Frontal cortex (tissue), 4 donors: ENCODE measurements around the gene NUDCD2. TPM values are rescaled to one million over a fixed set of nuclear protein-coding genes. Genes with fewer than 3 reads are reported as not detected.
"Not testable (repeated sequence)": the region's sequence is repeated elsewhere in the genome, so short reads cannot be mapped to it uniquely, and the experiment has no call there.

ENCODE experiments used
- DNase-seq, 2 donors: peaks; one replicate each; pipeline ENCODE4 v3.0.0; 2012; ENCODE audit warnings: low spot score in 2 of 2
- FAIRE-seq: peaks from 2 replicates; lab custom pipeline; 2012; peaks lifted over from hg19 to GRCh38; lab: Jason Lieb, UNC
- small RNA-seq: library from RNA; depleted of rRNA; stranded (forward); fragments of <200 nt; gene quantifications from one replicate; pipeline ENCODE3, GENCODE V24; 2014
- total RNA-seq: library from RNA; depleted of rRNA; stranded (reverse); fragments of >200 nt; gene quantifications from one replicate; pipeline ENCODE4 v1.2.3, GENCODE V29; 2014
- donor health status: control.
- donor health status: control.
- donor health status: control.

The NUDCD2 gene
- total RNA-seq, 1 donor from 2014 or later = 17.5 TPM

DNA sequence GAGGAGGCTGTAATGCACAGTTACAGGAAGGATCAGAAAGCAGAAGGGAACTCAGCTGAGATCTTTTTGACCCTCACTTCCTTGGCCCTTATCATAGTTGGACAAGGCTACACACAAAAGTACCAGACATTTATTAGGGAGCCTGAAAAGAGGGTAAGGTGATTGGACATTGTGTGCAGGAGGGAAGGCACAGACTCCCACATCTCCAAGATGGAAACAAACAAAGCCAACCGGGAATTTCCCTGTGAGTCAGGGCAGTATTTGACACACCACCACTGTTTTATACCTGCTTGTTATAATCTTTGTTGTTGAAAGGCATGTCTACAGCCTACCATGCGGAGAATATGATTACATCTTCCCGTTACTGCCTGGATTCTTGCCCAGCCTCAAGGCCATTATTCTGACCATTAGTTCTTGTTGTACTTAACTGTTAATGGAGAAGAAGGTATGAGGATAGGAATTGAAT, 25.5 kb downstream of the NUDCD2 start:
- FAIRE-seq (no peak), DNase-seq (no peak)

DNA sequence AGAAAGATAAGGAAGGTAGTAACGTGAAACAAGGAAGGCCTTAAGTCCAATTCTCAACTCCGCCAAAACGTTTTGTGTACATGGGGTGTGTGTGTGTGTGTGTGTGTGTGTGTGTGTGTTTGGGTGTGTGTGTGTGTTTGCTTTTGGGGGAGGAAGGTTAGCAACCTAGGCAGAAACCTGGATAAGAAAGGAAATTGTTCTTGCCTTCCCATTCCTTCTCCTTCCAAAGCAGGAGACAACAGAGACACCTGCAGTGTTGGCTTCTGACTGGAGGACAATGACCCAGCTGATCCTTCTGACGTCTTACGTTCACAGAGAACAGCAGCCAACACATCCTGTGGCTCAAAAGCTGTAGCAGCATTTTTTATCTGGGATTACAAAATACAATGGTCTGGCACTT, 26.6 kb downstream of the NUDCD2 start:
- DNase-seq (no peak), FAIRE-seq (no peak)

DNA sequence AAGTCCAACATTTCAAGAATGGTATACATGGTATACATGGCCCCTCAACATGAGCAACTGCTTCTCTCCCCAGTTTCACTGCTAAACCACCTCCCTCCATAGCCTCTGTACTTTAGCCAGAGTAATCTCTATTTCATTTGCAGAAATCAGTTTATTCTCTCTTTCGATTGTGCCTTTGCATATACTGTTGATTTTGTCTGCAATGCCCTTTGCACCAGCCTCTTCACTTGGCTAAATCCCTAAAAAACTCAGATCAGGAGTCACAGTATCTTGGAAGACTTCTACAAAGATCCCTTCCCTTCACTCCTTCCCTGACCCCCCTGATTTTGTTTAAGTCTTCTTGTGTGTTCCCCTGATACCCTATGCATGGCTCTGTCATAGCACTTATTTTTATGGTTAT, 27.4 kb downstream of the NUDCD2 start:
- FAIRE-seq = no peak
- no peak for DNase-seq

DNA sequence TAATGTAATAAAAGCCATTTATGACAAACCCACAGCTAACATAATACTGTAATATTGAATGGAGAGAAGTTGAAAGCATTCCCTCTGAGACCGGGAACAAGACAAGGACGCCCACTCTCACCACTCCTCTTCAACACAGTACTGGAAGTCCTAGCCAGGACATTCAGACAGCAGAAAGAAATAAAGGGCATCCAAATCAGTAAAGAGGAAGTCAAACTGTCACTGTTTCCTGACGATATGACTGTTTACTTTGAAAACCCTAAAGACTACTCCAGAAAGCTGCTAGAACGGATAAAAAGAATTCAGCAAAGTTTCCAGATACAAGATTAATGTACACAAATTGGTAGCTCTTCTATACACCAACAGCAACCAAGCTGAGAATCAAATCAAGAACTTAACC, 33.8 kb downstream of the NUDCD2 start:
- not testable (repeated sequence) for DNase-seq, FAIRE-seq

DNA sequence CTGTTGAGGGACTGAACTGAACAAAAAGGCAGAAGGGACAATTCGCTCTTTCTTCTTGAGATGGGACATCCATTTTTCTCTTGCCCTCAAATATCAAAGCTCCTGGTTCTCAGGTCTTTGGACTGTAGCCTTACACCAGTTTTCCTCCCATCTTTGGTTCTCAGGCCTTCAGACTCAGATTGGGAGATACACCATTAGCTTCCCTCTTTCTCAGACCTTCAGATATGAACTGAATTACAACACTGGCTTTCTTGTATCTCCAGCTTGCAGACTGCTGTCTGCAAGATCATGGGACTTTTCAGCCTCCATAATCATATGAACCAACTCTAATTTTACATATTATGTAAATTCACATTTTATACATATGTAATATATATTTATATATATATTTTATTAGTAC, 35.1 kb downstream of the NUDCD2 start:
- DNase-seq (no peak), FAIRE-seq (no peak)

DNA sequence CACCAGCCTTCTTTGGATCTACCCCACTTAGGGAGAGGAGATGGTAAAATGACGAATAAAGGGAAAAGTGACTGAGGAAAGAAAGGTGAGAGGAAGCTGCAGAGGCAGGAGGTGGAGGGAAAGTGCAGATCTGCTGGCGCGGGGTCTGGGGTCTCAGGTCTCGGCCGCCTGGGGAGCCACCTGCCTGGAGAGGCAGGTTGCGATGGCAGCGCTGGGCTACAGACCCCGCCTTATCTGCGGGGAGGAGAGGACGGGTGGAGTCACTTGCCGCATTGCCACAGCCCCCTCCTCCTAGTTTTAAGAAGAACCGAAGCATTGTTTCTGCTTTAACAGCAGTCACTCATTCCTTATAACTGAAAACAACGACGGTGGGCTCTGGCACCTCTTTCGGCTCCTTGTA, 44.2 kb downstream of the NUDCD2 start:
- not testable (repeated sequence) for DNase-seq, FAIRE-seq

DNA sequence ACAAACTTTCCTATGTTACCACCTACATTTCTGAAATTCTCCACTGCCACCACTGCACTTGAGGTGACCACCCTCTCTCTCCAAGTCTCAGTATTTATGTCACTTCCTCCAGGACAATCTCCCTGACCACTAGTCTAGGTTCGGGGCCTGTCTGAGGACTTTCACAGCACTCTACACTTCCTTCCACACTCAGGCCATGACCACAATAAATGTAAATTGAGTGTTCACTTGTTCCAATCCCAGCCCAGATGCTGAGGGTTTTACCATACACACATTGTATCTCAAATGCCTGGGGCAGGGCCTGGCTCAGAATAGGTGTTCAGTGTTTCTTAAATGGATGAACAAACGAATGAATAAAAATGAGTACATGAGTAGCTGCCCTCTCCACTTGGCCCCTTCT, 49.4 kb downstream of the NUDCD2 start:
- FAIRE-seq (no peak), DNase-seq (no peak)

DNA sequence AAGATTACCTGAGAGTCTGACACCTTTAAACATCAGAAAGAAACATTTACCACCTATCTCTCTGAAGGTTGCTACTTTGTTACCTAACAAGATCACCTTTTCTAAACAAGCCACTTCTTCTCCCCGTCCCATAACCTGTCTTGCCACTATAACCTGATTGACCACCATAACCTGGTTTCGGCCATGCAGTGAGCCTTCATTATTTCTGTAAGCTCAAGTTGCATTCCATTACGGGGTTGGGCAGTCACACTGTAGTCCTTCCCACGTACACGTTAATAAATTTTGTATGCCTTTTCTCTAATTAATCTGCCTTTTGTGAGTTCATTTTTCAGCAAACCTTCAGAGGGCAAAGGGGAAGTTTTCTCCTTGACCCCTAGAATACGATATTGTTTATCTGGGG, 50.5 kb downstream of the NUDCD2 start:
- DNase-seq = no peak
- FAIRE-seq = no peak

DNA sequence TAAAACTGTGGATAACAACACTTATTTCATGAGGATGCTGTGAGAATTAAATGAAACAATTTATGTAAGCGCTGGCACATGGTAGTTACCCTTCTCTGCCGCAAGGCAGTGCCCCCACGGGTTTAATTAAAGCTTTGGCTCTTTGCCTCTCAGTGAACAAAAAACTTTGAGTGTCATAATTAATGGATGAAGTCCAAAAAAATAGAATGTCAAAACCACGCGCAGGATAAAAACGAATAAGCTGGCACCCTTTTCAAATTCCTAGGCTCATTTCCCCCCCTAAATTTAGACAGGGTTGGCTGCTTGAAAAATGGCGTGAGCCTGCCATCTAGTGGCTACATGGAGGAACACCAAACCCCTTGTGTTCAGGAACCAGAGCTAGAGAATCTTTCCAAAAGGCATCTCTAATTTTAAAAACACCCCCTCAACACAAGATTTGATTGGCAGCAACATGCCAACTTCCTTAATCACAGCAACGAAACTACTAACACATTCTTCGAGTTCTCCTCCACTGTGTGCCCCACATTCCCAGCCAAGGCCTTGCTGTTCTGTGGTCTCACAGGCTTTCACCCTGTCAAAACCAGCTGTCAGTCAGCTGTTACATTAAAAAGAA, 51.5 kb downstream of the NUDCD2 start:
- DNase-seq (peak; percentile 26 to 37), FAIRE-seq (peak; percentile 62)

DNA sequence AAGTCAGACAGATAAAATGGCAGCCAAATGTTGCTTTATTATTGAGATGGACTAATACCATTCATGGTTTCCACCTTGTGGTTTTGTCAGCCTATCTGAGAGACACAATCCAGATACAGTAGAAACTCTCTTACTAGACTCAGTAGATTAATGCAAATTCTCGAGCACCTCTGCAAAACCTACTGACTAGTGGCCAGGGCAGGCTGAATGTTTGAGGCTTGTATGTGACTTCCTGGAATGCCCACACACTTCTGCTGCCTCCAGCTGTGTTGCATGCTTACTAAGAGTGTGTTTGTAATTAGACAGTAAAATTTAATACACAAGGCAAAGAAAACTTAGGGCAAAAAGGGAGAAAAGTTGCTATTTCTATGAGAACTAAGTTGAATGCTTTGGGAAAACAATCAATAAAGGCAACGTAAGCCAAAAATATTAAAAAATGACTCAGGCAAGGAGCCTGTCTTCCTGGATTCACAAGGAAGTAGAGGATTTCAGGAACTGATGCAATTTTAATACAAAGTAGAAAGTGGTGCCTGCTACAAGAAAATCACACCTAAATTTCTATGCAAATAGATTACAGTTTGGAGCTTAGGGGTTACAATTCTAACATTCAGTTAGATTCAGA, 52.8 kb downstream of the NUDCD2 start:
- no peak for FAIRE-seq

DNA sequence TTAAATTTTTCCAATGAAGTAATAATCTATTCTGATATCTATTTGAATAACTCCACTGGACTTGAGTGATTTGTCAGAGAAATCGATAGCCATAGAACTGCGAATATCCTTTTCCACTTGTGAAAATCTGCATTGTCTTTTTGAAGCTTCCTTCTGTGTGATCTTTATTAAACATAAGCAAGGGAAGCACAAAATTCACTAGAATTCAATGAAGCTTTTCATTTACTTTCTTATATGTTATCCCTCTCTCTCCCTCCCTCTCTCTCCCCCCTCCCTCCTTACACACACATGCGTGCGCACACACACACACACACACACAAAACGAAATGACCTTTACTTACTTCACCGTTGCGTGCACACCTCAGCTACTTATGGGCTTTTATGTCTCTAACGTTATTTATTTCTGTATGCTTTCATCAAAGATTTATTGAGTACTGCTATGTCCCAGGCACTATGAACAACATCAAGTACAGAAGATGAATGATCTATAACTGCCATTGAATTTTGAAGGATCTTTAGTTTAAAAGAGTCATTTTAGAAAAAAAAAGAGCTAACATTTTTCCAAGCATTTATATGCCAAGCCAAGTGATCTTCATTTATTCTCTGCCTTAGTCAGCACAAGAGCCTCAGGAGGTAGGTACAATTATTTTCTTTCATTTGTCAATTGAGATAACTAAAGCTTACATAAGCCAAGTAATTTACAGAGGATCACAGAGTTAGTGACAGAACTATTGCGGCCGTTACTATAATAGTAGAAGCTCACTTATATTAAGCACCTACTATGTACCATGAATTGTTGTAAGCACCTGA, 55.3 kb downstream of the NUDCD2 start:
- no peak for FAIRE-seq

More for the DNA sequence above, 52.8 kb downstream of the NUDCD2 start:
- no peak for DNase-seq

DNA sequence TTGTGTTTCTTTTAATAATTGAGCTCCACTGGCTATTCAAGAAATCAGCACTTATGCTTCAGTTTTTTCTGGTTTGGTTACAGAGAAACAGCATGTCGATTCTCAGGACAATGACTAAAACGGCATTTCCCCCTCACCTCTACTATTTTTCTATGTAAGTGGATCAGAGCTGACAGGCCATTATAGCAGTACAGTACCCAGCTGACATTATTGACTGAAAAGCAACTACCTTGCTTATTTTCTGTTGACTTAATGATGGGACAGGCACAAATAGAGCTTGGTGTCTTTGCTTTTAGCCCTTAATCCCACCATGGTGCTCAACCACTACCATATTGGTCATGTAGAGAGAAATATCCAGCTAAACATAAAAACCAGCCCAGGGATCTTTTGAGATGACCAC, 57.9 kb downstream of the NUDCD2 start:
- no peak for DNase-seq
- no peak for FAIRE-seq

More for the DNA sequence above, 55.3 kb downstream of the NUDCD2 start:
- DNase-seq = no peak

DNA sequence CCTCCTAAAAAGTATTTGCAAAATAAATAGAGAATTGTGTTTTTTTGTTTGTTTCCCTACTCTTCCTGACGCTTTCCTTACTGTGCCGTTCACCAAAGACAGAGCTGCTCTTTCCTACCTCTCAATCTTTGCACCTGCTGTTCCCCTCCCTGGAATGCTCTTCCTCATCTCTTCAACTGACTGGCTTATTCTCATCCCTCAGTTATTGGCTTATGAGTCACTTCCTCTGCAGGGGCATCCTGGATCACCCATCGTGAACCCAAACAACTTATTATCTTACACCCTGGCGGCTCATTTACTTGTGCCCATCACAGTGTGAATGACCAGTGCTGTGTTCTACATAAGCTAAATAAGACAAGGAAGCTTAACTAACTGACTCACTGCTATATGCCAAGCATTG, 58.6 kb downstream of the NUDCD2 start:
- no peak for DNase-seq
- no peak for FAIRE-seq

DNA sequence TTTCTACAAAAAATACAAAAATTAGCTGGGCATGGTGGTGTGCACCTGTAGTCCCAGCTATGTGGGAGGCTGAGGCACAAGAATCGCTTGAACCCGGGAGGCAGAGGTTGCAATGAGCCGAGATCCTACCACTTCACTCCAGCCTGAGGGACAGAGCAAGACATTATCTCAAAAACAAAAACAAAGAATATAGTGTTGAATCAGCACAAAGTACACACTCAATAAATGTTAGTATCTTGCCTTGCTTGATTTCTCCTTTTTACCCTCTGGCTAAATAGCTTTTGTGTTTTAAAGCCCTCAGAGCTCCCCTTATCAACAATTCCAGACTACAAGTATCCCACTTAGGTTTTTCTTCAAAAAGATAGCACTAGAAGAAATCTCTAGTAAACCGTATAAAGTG, 60.0 kb downstream of the NUDCD2 start:
- FAIRE-seq (no peak), DNase-seq (no peak)

DNA sequence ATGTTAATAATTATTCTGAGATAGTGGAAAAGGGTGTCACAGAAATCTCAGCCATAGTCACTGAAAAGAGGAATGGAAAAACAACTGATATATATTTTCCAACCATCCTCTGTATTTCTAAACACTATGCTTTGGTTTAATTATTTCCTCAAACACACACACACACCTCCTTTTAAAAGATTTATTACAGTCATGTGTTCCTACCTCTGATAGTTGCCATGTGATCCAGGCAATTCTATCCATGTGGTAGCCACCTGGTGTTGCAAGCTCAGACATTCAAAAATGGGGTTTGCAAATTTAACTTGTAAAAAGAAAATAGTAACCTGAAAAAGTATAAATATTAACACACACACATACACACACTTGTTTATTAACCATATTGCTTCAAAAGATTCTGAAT, 62.5 kb downstream of the NUDCD2 start:
- FAIRE-seq (no peak), DNase-seq (no peak)

DNA sequence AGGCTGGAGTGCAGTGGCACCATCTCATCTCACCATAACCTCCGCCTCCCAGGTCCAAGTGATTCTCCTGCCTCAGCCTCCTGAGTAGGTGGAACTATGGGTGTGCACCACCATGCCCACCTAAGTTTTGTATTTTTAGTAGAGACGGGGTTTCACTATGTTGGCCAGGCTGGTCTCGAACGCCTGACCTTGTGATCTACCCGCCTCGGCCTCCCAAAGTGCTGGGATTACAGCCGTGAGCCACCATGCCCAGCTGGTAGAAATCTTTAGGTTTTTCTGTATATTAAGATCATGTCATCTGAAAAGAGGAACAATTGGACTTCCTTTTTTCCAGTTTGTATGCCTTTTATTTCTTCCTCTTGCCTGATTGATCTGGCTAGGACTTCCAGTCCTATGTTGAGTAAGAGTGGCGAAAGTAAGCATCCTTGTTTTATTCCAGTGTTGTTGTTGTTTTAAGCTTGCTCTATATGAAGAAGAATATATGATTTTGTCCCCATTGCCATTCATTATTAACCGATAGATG, 63.0 kb downstream of the NUDCD2 start:
- not testable (repeated sequence) for FAIRE-seq, DNase-seq

Small RNAs within 50 kb of the gene (small RNA-seq; reads per million reads assigned to genes)
- not detected for gene AC008723.1

Other genes starting within 250 kb of the NUDCD2 start
- gene CCNG1, start 22.5 kb downstream of the NUDCD2 start, total RNA-seq = 133 TPM
- 2.9 TPM for gene HMMR, start 530 bp upstream of the NUDCD2 start, total RNA-seq
- 37.1 TPM for gene MAT2B, start 45.5 kb upstream of the NUDCD2 start, total RNA-seq